Pancreas (tissue), 10 donors: ENCODE data around the gene GPX6. TPM values are rescaled to one million over a fixed set of nuclear protein-coding genes. Genes with fewer than 3 reads are reported as not detected.

Experiments used
- ATAC-seq, 4 donors: fragments of 200-7000 bp; cut with Tn5 transposase; one replicate each; pipeline versions ENCODE4 v1.8.0 to v1.9.1; 2020; ENCODE audit warnings: mild to moderate bottlenecking in 4 of 4, moderate library complexity in 4 of 4
- DNase-seq, 6 donors: peaks; one replicate each; pipeline ENCODE4 v3.0.0-alpha.2; 2020
- FAIRE-seq: peaks from 2 replicates; lab custom pipeline; 2012; peaks lifted over from hg19 to GRCh38; lab: Jason Lieb, UNC
- H3K27ac ChIP-seq, 4 donors: fragments of 200-600 bp; sonication (generic); 1 replicate in 3 of 4; 2 replicates in 1 of 4; pipeline versions ENCODE4 v1.5.0 to v1.8.0; 2020
- H3K27me3 ChIP-seq, 4 donors: fragments of 200-600 bp; one replicate each; pipeline ENCODE4 v1.8.0; 2021
- H3K36me3 ChIP-seq, 3 donors: fragments of 200-600 bp; sonication (generic) in 1 of 3; one replicate each; pipeline versions ENCODE4 v1.5.0 to v1.8.0; 2020 to 2021
- H3K4me1 ChIP-seq, 3 donors: fragments of 200-600 bp; one replicate each; pipeline ENCODE4 v1.8.0; 2021
- H3K4me3 ChIP-seq, 4 donors: fragments of 200-600 bp; sonication (generic) in 2 of 4; one replicate each; pipeline versions ENCODE4 v1.5.0 to v1.8.0; 2020 to 2021
- H3K9me3 ChIP-seq, 4 donors: fragments of 200-600 bp; one replicate each; pipeline ENCODE4 v1.8.0; 2021
- WGBS, 2 donors: extraction: QIAGEN DNeasy Blood & Tissue Kit; methylation state at CpG; one replicate each; pipeline ENCODE4 v1.1.7; 2013; 5-methylcytosine and 5-hydroxymethylcytosine counted together
- intact Hi-C, 3 donors: fragments of 100-400 bp; cut with DNase I; formaldehyde crosslinking; loops; one replicate each; pipeline versions ENCODE4 v1.11.1 to v1.14.2; 2022
- polyA plus RNA-seq, 2 donors: library from polyadenylated mRNA; stranded (reverse); fragments of 200-250 nt; gene quantifications; one replicate each; pipeline ENCODE4 v1.2.3, GENCODE V29; 2013
- total RNA-seq, 6 donors: library from RNA; stranded (reverse); fragmentation: NEBNext Ultra II Directional in 4 of 6; extraction: Animal tissue kit (Norgen Biotek cat#: 25700) in 4 of 6; gene quantifications; one replicate each; pipeline versions ENCODE4 v1.2.1 to v1.2.4, GENCODE V29; 2021 to 2023
- TF ChIP-seq, protein P1 (sequence below), 4 donors: fragments of 200-600 bp; sonication (generic) in 3 of 4; IDR thresholded peaks; one replicate each; pipeline versions ENCODE4 v1.5.0 to v1.8.0; 2021; ENCODE audit warnings: antibody characterized with exemption in 4 of 4
- donor health status: healthy with polysubstance abuse.
- donor health status: DM: no; HTN: no; CAD: no; lungs with moderate emphysema.
- donor health status: DM: no; HTN: no; CAD: no.
- donor health status: control.
- donor health status: control.
- donor health status: Bipolar disorder and iron deficiency.
- donor health status: DM: yes; HTN: yes; CAD: no.
- donor health status: DM: no; HTN: no; CAD: no.
- donor health status: DM: no; HTN: no; CAD: no.
- donor health status: DM: yes; HTN: yes; CAD: no.

GPX6 gene
- total and polyA plus RNA-seq, 8 donors, result not detected

DNA sequence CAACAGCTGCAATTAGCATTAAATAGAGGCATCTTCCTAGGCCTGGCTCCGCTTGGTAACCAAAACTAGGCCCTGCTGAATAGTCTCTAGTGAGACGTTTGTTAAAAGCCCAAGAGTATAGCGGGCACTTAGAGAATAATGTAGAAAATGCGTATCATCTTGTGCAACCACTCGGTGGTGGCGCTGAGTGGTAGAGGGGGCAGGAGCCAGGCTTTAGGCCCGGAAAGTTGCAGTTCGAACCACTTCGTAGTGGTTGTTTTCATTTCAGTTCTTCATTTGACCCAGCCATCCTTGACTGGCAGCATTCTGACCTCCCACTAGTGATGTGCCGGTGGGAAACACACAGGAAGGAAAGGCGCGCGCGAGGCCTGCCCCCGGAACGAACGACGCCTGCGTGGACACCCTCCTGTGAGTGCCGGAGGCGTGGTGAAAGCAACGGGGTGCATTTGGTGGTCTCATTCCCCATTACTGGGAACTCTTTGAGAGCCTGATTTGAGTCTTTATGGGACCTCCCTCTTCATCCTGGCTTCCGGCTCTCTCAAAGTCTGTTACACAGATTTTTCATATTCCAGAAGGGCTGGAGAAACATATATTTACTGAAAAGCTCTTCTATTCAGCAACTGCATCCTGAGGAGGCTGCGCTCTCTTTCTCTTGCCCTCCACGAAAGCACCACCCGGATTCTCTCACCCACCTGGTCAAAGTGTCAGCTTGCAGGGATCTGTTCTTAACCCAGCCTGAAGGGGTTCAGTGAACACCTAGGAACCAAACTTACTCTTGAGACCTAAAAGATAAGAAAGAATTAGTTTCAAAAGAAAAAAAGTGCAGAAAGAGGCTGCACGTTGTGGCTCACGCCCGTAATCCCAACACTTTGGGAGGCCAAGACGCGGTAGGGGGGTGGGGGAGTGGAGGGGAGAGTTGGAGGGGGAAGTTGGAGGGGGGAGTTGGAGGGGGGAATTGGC is 28.3 kb upstream of the GPX6 start:
- Histone ChIP-seq H3K36me3 (no peaks in the 10 kb centered on the region), H3K4me1 (no peaks in the 10 kb centered on the region), H3K27me3 (peaks cover 0 to 33% (median 0%) of the 10 kb centered on the region in 4 donors), H3K27ac (no peak overlapping the region), H3K4me3 (no peak overlapping the region), H3K9me3 (no peaks in the 10 kb centered on the region)
- peak in 1 of 6 donors; percentile 53 for DNase-seq
- TF ChIP-seq, protein P1, sequence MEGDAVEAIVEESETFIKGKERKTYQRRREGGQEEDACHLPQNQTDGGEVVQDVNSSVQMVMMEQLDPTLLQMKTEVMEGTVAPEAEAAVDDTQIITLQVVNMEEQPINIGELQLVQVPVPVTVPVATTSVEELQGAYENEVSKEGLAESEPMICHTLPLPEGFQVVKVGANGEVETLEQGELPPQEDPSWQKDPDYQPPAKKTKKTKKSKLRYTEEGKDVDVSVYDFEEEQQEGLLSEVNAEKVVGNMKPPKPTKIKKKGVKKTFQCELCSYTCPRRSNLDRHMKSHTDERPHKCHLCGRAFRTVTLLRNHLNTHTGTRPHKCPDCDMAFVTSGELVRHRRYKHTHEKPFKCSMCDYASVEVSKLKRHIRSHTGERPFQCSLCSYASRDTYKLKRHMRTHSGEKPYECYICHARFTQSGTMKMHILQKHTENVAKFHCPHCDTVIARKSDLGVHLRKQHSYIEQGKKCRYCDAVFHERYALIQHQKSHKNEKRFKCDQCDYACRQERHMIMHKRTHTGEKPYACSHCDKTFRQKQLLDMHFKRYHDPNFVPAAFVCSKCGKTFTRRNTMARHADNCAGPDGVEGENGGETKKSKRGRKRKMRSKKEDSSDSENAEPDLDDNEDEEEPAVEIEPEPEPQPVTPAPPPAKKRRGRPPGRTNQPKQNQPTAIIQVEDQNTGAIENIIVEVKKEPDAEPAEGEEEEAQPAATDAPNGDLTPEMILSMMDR (IDR thresholded peaks at IDR 0.05), result no peak
- WGBS, 2 donors, result 36 to 39% methylated on average over 31 of the region's 31 CpGs
- intact Hi-C loops, result no loop called here
- FAIRE-seq, result no peak
- no peak for ATAC-seq

DNA sequence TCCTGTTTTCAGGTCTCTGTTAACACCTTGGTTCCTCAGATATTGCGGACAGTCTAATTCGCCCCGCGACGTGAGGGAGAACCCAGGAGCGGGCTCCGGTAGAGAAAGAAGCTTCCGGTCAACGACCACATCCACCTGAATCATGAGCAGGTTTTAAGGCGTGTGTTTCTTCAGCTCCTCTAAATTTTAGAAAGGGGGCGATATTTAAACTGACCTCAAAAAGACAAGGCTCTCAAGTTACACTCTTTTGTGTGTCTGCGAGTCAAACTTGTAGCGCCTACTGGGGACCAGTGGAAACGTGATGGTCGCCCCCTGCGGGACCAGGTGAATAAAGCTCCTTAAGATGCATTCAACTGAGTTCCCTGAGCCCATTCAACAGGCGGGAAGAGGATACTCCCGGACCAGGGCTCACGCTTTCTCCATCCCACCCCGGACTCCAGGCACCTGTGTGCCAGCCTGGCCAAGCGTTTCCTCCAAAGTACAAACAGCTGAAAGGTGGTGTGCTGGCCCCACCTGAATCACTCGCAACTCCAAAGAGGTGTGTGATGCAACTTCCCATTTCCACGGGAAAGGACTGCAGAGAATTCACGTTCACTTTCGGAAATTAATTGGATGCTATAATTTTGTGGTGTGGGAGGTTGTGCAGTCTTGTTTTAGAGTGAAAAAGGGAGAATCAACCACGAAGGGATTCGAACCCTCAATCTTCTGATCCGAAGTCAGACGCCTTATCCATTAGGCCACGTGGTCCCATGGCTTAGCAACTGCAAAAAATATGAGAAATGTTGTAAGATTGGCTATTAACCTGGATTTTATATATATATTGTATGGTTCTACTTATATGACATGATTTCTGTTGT is 27.1 kb upstream of the GPX6 start:
- peak overlapping the region in 3 of 4 donors; percentile 6 to 29 (median 28) for H3K4me3 ChIP-seq
- H3K4me1 ChIP-seq, result no peaks in the 10 kb centered on the region
- H3K27ac ChIP-seq, result peak overlapping the region in 1 of 4 donors; percentile 19
- peaks cover 0 to 38% (median 0%) of the 10 kb centered on the region in 4 donors for H3K27me3 ChIP-seq
- ATAC-seq (peak; percentile 87 to 97 (median 91)), DNase-seq (peak; percentile 35 to 71 (median 60)), FAIRE-seq (no peak)
- WGBS, 2 donors, result 2% methylated on average over 30 of the region's 30 CpGs
- intact Hi-C loops, result no loop called here
- TF ChIP-seq, protein P1 (IDR thresholded peaks at IDR 0.05), result peak in 2 of 4 donors; percentile 31 to 43
- no peaks in the 10 kb centered on the region for H3K9me3 ChIP-seq
- no peaks in the 10 kb centered on the region for H3K36me3 ChIP-seq

DNA sequence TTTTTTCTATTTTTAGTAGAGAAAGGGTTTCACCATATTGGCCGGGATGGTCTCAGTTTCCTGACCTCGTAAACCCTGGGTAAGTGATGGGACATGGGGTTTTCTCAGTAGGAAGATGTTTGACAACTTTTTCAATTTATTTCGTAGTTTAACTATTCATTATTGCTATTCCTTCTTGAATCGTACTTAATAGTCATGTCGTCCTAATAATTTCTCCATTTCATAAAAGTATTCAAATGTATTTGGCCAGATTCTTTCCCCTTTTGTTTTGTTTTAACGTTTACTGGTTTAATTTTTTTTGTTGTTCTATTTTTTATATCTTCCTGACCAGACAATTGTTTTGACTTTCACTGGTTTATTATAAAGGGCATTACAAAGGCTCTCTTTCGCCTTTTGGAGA is 26.4 kb upstream of the GPX6 start:
- FAIRE-seq (no peak), ATAC-seq (no peak), DNase-seq (no peak)
- Histone ChIP-seq H3K36me3 (no peaks in the 10 kb centered on the region), H3K27me3 (peaks cover 0 to 39% (median 0%) of the 10 kb centered on the region in 4 donors), H3K27ac (peak overlapping the region in 1 of 4 donors; percentile 19), H3K9me3 (no peaks in the 10 kb centered on the region), H3K4me1 (no peaks in the 10 kb centered on the region), H3K4me3 (peak overlapping the region in 3 of 4 donors; percentile 6 to 29 (median 28))
- intact Hi-C loops, result no loop called here
- TF ChIP-seq, protein P1 (IDR thresholded peaks at IDR 0.05), result no peak
- WGBS, 2 donors, result 46 to 49% methylated on average over 7 of the region's 7 CpGs

DNA sequence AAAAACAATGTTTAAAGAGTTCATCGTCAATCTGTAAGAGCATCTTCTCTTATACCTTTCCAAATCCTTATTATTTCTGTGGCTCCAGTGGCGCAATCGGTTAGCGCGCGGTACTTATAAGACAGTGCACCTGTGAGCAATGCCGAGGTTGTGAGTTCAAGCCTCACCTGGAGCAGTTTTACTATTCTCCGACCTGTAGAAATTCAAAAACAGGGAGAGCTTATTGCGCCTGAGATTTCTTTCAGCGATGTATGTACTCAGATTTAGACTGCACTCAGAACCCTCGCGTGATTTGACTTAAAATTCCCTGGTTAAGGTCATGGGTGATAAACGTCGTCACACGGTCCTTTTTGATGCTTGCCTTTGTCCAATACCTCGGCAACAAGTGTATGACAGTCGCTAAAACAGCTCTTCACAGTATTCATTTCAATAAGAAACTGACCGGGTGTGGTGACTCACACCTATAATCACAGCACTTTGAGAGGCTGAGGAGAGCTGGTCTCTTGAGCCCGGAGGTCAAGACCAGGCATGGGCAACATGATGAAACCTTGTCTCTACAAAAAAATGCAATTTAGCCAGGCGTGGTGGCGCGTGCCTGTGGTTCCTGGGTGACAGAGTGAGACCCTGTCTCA is 22.0 kb upstream of the GPX6 start:
- TF ChIP-seq, protein P1 (IDR thresholded peaks at IDR 0.05), result no peak
- no peak for ATAC-seq

More for the DNA sequence above, 22.0 kb upstream of the GPX6 start:
- WGBS, 2 donors, result 32% methylated on average over 22 of the region's 22 CpGs
- Histone ChIP-seq H3K4me1 (no peaks in the 10 kb centered on the region), H3K36me3 (no peaks in the 10 kb centered on the region), H3K9me3 (no peaks in the 10 kb centered on the region), H3K27ac (no peak overlapping the region), H3K4me3 (no peak overlapping the region), H3K27me3 (peaks cover 0 to 33% (median 0%) of the 10 kb centered on the region in 4 donors)
- FAIRE-seq (no peak), DNase-seq (no peak)
- intact Hi-C loops, result no loop called here
